ENCODE data around the gene CTNND1. TPM values are rescaled to one million over a fixed set of nuclear protein-coding genes. Genes with fewer than 3 reads are reported as not detected.

The CTNND1 gene
- total and polyA plus RNA-seq, 2 of the 8 experiments (the other 6 are each of a cell fraction or from before 2014, with no cell fraction given) = 91.9 to 164 TPM

DNA sequence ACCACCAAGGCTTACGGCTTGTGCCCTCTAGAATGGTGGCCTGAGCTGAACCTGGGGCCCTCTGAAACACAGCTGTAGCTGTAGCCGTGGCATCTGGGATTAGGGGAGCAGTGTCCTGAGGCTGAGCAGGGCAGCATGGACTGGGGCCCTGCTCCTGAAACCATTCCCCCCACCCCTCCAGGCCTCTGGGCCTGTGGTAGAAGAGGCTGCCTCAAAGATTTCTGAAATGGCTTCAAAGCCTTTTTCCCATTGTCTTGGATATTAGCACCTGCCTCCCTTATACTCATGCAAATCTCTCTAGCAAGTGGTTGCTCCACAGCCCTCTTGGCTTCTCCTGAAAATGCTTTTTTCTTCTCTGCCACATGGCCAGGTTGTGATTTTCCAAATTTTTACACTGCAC is 106.9 kb downstream of the CTNND1 start (continued):
- TF ChIP-seq YY1 (IDR thresholded peaks at IDR 0.05; ENCODE audit: low read depth, low read length) (peak; percentile 74; the same call in 1 of the 2 replicates), CTBP2 (IDR thresholded peaks at IDR 0.05; ENCODE audit: borderline replicate concordance, insufficient read depth, insufficient read length, low read length) (no peak), CHD2 (IDR thresholded peaks at IDR 0.05; ENCODE audit: low read length) (no peak), POU5F1 (IDR thresholded peaks at IDR 0.05; ENCODE audit: low read depth, low read length) (0 out of 2 replicates have a peak, but pooled peaks have one; percentile 49), SP2 (IDR thresholded peaks at IDR 0.05; ENCODE audit: low read length) (no peak), SAP30 (IDR thresholded peaks at IDR 0.05; ENCODE audit: insufficient read depth, insufficient replicate concordance, low read length) (no peak), TAF1 (IDR thresholded peaks at IDR 0.05; ENCODE audit: low read depth, low read length) (no peak), RBBP5 (IDR thresholded peaks at IDR 0.05; ENCODE audit: borderline replicate concordance, low read depth, low read length) (no peak; the same call in 1 of the 2 replicates), RAD21 (IDR thresholded peaks at IDR 0.05 in 1 of 2, conservative IDR thresholded peaks at IDR 0.05 in 1 of 2; ENCODE audit: low read depth in 2 of 2, low read length in 2 of 2) (peak; percentile 1 to 2; a peak in 1 of 4 replicates), JUND (IDR thresholded peaks at IDR 0.05; ENCODE audit: low read length) (no peak), SIN3A (conservative IDR thresholded peaks at IDR 0.05 in 1 of 2, IDR thresholded peaks at IDR 0.05 in 1 of 2; ENCODE audit: low read depth in 1 of 2, low read length in 2 of 2) (no peak)
- TF ChIP-seq, protein P1, sequence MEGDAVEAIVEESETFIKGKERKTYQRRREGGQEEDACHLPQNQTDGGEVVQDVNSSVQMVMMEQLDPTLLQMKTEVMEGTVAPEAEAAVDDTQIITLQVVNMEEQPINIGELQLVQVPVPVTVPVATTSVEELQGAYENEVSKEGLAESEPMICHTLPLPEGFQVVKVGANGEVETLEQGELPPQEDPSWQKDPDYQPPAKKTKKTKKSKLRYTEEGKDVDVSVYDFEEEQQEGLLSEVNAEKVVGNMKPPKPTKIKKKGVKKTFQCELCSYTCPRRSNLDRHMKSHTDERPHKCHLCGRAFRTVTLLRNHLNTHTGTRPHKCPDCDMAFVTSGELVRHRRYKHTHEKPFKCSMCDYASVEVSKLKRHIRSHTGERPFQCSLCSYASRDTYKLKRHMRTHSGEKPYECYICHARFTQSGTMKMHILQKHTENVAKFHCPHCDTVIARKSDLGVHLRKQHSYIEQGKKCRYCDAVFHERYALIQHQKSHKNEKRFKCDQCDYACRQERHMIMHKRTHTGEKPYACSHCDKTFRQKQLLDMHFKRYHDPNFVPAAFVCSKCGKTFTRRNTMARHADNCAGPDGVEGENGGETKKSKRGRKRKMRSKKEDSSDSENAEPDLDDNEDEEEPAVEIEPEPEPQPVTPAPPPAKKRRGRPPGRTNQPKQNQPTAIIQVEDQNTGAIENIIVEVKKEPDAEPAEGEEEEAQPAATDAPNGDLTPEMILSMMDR (IDR thresholded peaks at IDR 0.05; ENCODE audit: control extremely low read depth in 1 of 3, insufficient read depth in 1 of 3, low read depth in 1 of 3, low read length in 3 of 3) = no peak
- TF ChIP-seq, protein P2, sequence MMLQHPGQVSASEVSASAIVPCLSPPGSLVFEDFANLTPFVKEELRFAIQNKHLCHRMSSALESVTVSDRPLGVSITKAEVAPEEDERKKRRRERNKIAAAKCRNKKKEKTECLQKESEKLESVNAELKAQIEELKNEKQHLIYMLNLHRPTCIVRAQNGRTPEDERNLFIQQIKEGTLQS (IDR thresholded peaks at IDR 0.05; ENCODE audit: insufficient read depth, low read depth, low read length) = no peak
